Breast epithelium (tissue), 3 donors: Measurements from ENCODE around the gene NAV2.

Experiments used
- CTCF ChIP-seq, 3 donors: fragments of 450-650 bp; IDR thresholded peaks; one replicate each; pipeline ENCODE4 v1.5.1; 2016 to 2017; ENCODE audit warnings: antibody characterized with exemption in 3 of 3, mild to moderate bottlenecking in 3 of 3, moderate library complexity in 3 of 3
- POLR2A ChIP-seq: fragments of 450-650 bp; IDR thresholded peaks from one replicate; pipeline ENCODE4 v1.6.1; 2016; ENCODE audit warnings: antibody characterized with exemption, mild to moderate bottlenecking, moderate library complexity
- POLR2AphosphoS5 ChIP-seq, 3 donors: sonication (generic); formaldehyde crosslinking; IDR thresholded peaks; one replicate each; pipeline ENCODE4 v1.6.1; 2017; ENCODE audit warnings: antibody characterized with exemption in 3 of 3

GRCh38 chr11:19802773-19803293 is 90.2 kb downstream of the NAV2 start:
- TF ChIP-seq POLR2A (no peak), CTCF (IDR thresholded peaks at IDR 0.05) (no peak), POLR2AphosphoS5 (IDR thresholded peaks at IDR 0.05) (no peak)
